K562 (cell line): ENCODE data around the gene COL4A2. TPM values are rescaled to one million over a fixed set of nuclear protein-coding genes. Genes with fewer than 3 reads are reported as not detected.

ENCODE experiments used
- ATAC-seq: fragments of 200-7000 bp; cut with Tn5 transposase; 3 replicates; pipeline ENCODE4 v1.9.1; 2020; ENCODE audit warnings: moderate library complexity
- BruUV-seq: library from RNA; stranded (reverse); fragments of 400-500 nt; replicated peaks from 2 replicates; lab custom pipeline; 2021; lab: Mats Ljungman, UMichigan
- CTCF ChIA-PET: fragments of 300-600 bp; formaldehyde crosslinking; extraction: SDS; loops from one replicate; lab custom pipeline; 2021; ENCODE audit warnings: low intra/inter-chr PET ratio; lab: Yijun Ruan, JAX
- POLR2A ChIA-PET: fragments of 300-600, 350-650 bp; sonication (Branson Sonifier 250); formaldehyde crosslinking; extraction: SDS; loops from one replicate; lab custom pipeline; 2021; ENCODE audit warnings: antibody characterized with exemption, inconsistent platforms; lab: Yijun Ruan, JAX
- DNase-seq, 4 experiments: peaks; one replicate each; pipeline versions ENCODE4 v3.0.0 to v3.0.0-alpha.2; 2011 to 2018; ENCODE audit warnings: low spot score in 3 of 4, mixed read lengths in 3 of 4; ENCODE audit errors: extremely low read depth in 1 of 4
- FAIRE-seq: peaks from 2 replicates; lab custom pipeline; 2011; peaks lifted over from hg19 to GRCh38; lab: Jason Lieb, UNC
- H2AFZ ChIP-seq: 2 replicates; pipeline ENCODE4 v1.6.0; 2011; ENCODE audit warnings: low read depth, low read length, control low read depth, inconsistent platforms
- H3K27ac ChIP-seq: fragments of 200-600 bp; 3 replicates; pipeline ENCODE4 v1.8.0; 2011; ENCODE audit warnings: low read depth, mild to moderate bottlenecking, control low read depth, inconsistent platforms, low read length, moderate library complexity, mixed read lengths; ENCODE audit errors: extremely low read depth
- H3K27me3 ChIP-seq, 2 experiments: fragments of 300-600 bp in 1 of 2; 2 replicates in 1 of 2; 3 replicates in 1 of 2; pipeline versions ENCODE4 v1.6.0 to v1.8.0; 2011; ENCODE audit warnings: inconsistent platforms in 2 of 2, low read length in 2 of 2, mild to moderate bottlenecking in 1 of 2, mixed read lengths in 1 of 2, moderate library complexity in 1 of 2; ENCODE audit not compliant: control insufficient read depth in 2 of 2, insufficient read depth in 2 of 2
- H3K36me3 ChIP-seq: fragments of 300-600 bp; 3 replicates; pipeline ENCODE4 v1.8.0; 2011; ENCODE audit warnings: mild to moderate bottlenecking, low read length, inconsistent platforms; ENCODE audit not compliant: control insufficient read depth, insufficient read depth
- H3K4me1 ChIP-seq, 2 experiments: fragments of 200-600 bp in 1 of 2; replicated peaks in 1 of 2; 2 replicates in 1 of 2; 3 replicates in 1 of 2; pipeline versions ENCODE4 v1.5.1 to v1.8.0; 2011; ENCODE audit warnings: inconsistent platforms in 2 of 2, low read length in 2 of 2, mild to moderate bottlenecking in 1 of 2, mixed read lengths in 1 of 2, moderate library complexity in 1 of 2; ENCODE audit not compliant: control insufficient read depth in 2 of 2, insufficient read depth in 2 of 2
- H3K4me2 ChIP-seq: 2 replicates; pipeline ENCODE4 v1.6.1; 2011; ENCODE audit warnings: low read length, control low read depth, inconsistent platforms, mixed read lengths; ENCODE audit not compliant: insufficient read depth
- H3K4me3 ChIP-seq: fragments of 200-600 bp; sonication (generic), shearing (Covaris generic); 2 replicates; pipeline ENCODE4 v1.5.1; 2016; ENCODE audit warnings: control low read depth, inconsistent platforms
- H3K79me2 ChIP-seq: fragments of 200-600 bp; 3 replicates; pipeline ENCODE4 v1.8.0; 2011; ENCODE audit warnings: low read length, inconsistent platforms; ENCODE audit not compliant: control insufficient read depth, insufficient read depth
- H3K9ac ChIP-seq, 2 experiments: 2 replicates each; pipeline versions ENCODE4 v1.6.0 to v1.6.1; 2011; ENCODE audit warnings: low read depth in 2 of 2, low read length in 2 of 2, control low read depth in 1 of 2, inconsistent platforms in 1 of 2, mild to moderate bottlenecking in 1 of 2, mixed read lengths in 1 of 2; ENCODE audit not compliant: insufficient read depth in 1 of 2
- H3K9me1 ChIP-seq: one replicate; pipeline ENCODE4 v1.6.0; 2011; ENCODE audit warnings: inconsistent platforms, mild to moderate bottlenecking, low read length, moderate library complexity; ENCODE audit not compliant: control insufficient read depth, insufficient read depth
- H3K9me3 ChIP-seq: replicated peaks from 2 replicates; pipeline ENCODE4 v1.5.1; 2011; ENCODE audit warnings: low read depth, low read length, inconsistent platforms; ENCODE audit not compliant: control insufficient read depth, insufficient read depth
- H4K20me1 ChIP-seq: replicated peaks from 2 replicates; pipeline ENCODE4 v1.6.1; 2011; ENCODE audit warnings: low read length, inconsistent platforms, mixed read lengths; ENCODE audit not compliant: control insufficient read depth, insufficient read depth
- CBFA2T2 ChIP-seq: fragments of 450-650 bp; conservative IDR thresholded peaks from 2 replicates; pipeline ENCODE4 v1.6.1; 2017; ENCODE audit warnings: mild to moderate bottlenecking
- PHF20 ChIP-seq: fragments of 450-650 bp; IDR thresholded peaks from 2 replicates; pipeline ENCODE4 v1.6.1; 2018; ENCODE audit not compliant: partially characterized antibody
- SP1 ChIP-seq: sonication (generic); formaldehyde crosslinking; IDR thresholded peaks from 2 replicates; pipeline ENCODE4 v1.8.1; 2022; ENCODE audit warnings: mild to moderate bottlenecking, missing genetic modification reagents
- TARDBP ChIP-seq: fragments of 450-650 bp; IDR thresholded peaks from 2 replicates; pipeline ENCODE4 v1.6.1; 2016
- TEAD2 ChIP-seq: fragments of 450-650 bp; IDR thresholded peaks from 2 replicates; pipeline ENCODE4 v1.6.1; 2016; ENCODE audit warnings: missing genetic modification characterization, control low read depth, missing compliant biosample characterization
- VEZF1 ChIP-seq: fragments of 200-800 bp; sonication (Bioruptor generic); IDR thresholded peaks from 2 replicates; pipeline ENCODE4 v1.6.1; 2017; ENCODE audit warnings: missing genetic modification characterization, missing compliant biosample characterization
- ZNF124 ChIP-seq: sonication (generic); formaldehyde crosslinking; IDR thresholded peaks from 2 replicates; pipeline ENCODE4 v1.8.1; 2022; ENCODE audit warnings: missing genetic modification reagents
- ZNF766 ChIP-seq: fragments of 200-800 bp; sonication (Bioruptor generic); conservative IDR thresholded peaks from 2 replicates; pipeline ENCODE4 v1.6.1; 2016; ENCODE audit warnings: missing genetic modification characterization, missing compliant biosample characterization
- WGBS: fragments of 100-300 bp; shearing (Covaris generic); methylation state at CpG from one replicate; pipeline ENCODE4 v1.1.6; 2016; ENCODE audit warnings: low coverage, mixed read lengths; ENCODE audit not compliant: insufficient coverage; ENCODE audit errors: missing lambda C conversion rate; 5-methylcytosine and 5-hydroxymethylcytosine counted together
- in situ Hi-C: fragments of 300-500 bp; cut with MboI; formaldehyde crosslinking; loops from 4 replicates; pipeline ENCODE4 v1.15.0; 2018; ENCODE audit warnings: inconsistent platforms, mixed read lengths
- intact Hi-C: fragments of 100-400 bp; cut with micrococcal nuclease; formaldehyde crosslinking; loops from 2 replicates; pipeline ENCODE4 v1.14.2; 2022
- polyA plus RNA-seq, 8 experiments: library from polyadenylated mRNA; depleted of rRNA in 4 of 8; stranded (reverse) in 5 of 8; unstranded in 3 of 8; fragments of >200 nt; fragmentation: Nextera tagmentation in 2 of 8; fragmentation: Illumina TruSeq in 1 of 8; extraction: Ambion mirVana in 2 of 8; extraction: Trizol in 1 of 8; gene quantifications; 2 replicates each; pipeline versions ENCODE4 v1.2.1 to v1.2.3, GENCODE V29; 2011 to 2014; ENCODE audit warnings: inconsistent platforms in 1 of 8, missing spikeins in 1 of 8
- total RNA-seq, 7 experiments: library from RNA; depleted of rRNA in 6 of 7; stranded (reverse); fragments of >200 nt in 6 of 7; fragmentation: Illumina TruSeq in 2 of 7; extraction: Trizol in 2 of 7; gene quantifications; 2 replicates each; pipeline versions ENCODE4 v1.2.1 to v1.2.3, GENCODE V29; 2011 to 2021; ENCODE audit warnings: low replicate concordance in 1 of 7

Gene COL4A2
- total and polyA plus RNA-seq, 9 of the 15 experiments (the other 6 are each of a cell fraction or from before 2014, with no cell fraction given), result 0.13 to 15.2 (median 8.1) TPM

- no peak overlapping the region for H2AFZ ChIP-seq
- no peaks in the 10 kb centered on the region for H4K20me1 ChIP-seq
- DNase-seq (no peak), ATAC-seq (no peak), FAIRE-seq (no peak)
- no peak overlapping the region for H3K4me2 ChIP-seq
- TF ChIP-seq TARDBP, result no peak
- no peak for TF ChIP-seq PHF20
- no peak for TF ChIP-seq SP1
- TF ChIP-seq VEZF1, result no peak
- no peak for TF ChIP-seq ZNF766 (CRISPR knock-in tag)
- no peak for TF ChIP-seq TEAD2 (tag)
- no peak for TF ChIP-seq ZNF124 (CRISPR knock-in tag)
- TF ChIP-seq CBFA2T2, result no peak
- no peaks in the 10 kb centered on the region for H3K4me1 ChIP-seq
- intact Hi-C loops, result no loop called here
- CTCF ChIA-PET, result no interaction called here
- POLR2A ChIA-PET, result interaction anchor here (0.7 kb wide), 1 partner anchor 9 kb away, joined by 3 read pairs; no protein-coding TSS in a partner anchor
- in situ Hi-C loops, result no loop called here
- H3K9me1 ChIP-seq, result no peaks in the 10 kb centered on the region
- H3K9me3 ChIP-seq, result no peaks in the 10 kb centered on the region
- H3K36me3 ChIP-seq, result no peaks in the 10 kb centered on the region
- WGBS, result 0% methylated on average over 5 of the region's 5 CpGs
- H3K79me2 ChIP-seq, result no peaks in the 10 kb centered on the region
- no TSS peak for BruUV-seq
- H3K9ac ChIP-seq, result no peak overlapping the region
- no peak overlapping the region for H3K27ac ChIP-seq
- H3K27me3 ChIP-seq, result peaks cover 3 to 14% of the 10 kb centered on the region in 2 experiments; a peak in 4 of 5 replicates
- H3K4me3 ChIP-seq, result no peak overlapping the region
Measured at GRCh38 chr13:110274687-110275086, 32.4 kb upstream of the COL4A2 start.
